Skeletal muscle tissue (tissue), 4 donors: ENCODE data around the gene CRYBG2. TPM values are rescaled to one million over a fixed set of nuclear protein-coding genes. Genes with fewer than 3 reads are reported as not detected.
A peak's percentile ranks its signal among the peaks of the same experiment; 100 is the strongest.
"Not testable (repeated sequence)": the region's sequence is repeated elsewhere in the genome, so short reads cannot be mapped to it uniquely, and the experiment has no call there.

Source experiments
- H3K27ac ChIP-seq: one replicate; pipeline ENCODE4 v1.7.0; 2013; ENCODE audit warnings: mild to moderate bottlenecking, low read depth, low read length, inconsistent platforms
- H3K27me3 ChIP-seq, 3 donors: one replicate each; pipeline ENCODE4 v1.7.0; 2013; ENCODE audit warnings: low read length in 3 of 3; ENCODE audit not compliant: control insufficient read depth in 3 of 3, insufficient read depth in 3 of 3
- H3K36me3 ChIP-seq, 3 donors: one replicate each; pipeline ENCODE4 v1.7.0; 2013; ENCODE audit warnings: low read length in 3 of 3; ENCODE audit not compliant: control insufficient read depth in 3 of 3, insufficient read depth in 3 of 3
- H3K4me1 ChIP-seq, 3 donors: one replicate each; pipeline ENCODE4 v1.7.0; 2013; ENCODE audit warnings: low read length in 3 of 3, mild to moderate bottlenecking in 3 of 3; ENCODE audit not compliant: control insufficient read depth in 3 of 3, insufficient read depth in 3 of 3
- H3K4me3 ChIP-seq, 3 donors: one replicate each; pipeline ENCODE4 v1.7.0; 2013; ENCODE audit warnings: low read length in 3 of 3
- H3K9ac ChIP-seq, 3 donors: one replicate each; pipeline ENCODE4 v1.7.0; 2013; ENCODE audit warnings: low read length in 3 of 3, mild to moderate bottlenecking in 3 of 3, moderate library complexity in 2 of 3, low read depth in 1 of 3
- H3K9me3 ChIP-seq, 3 donors: one replicate each; pipeline ENCODE4 v1.7.0; 2013; ENCODE audit warnings: low read length in 3 of 3; ENCODE audit not compliant: control insufficient read depth in 3 of 3
- total RNA-seq: library from RNA; depleted of rRNA; stranded (reverse); fragments of >200 nt; gene quantifications from one replicate; pipeline ENCODE4 v1.2.3, GENCODE V29; 2014
- donor health status: Osteomylitis.

Gene CRYBG2
- total RNA-seq, 1 donor from 2014 or later: not detected

GRCh38 chr1:26314501-26314900 is 39.4 kb downstream of the CRYBG2 start:
- Histone ChIP-seq H3K27me3 (no peaks in the 10 kb centered on the region), H3K4me1 (peaks cover 0 to 4% (median 3%) of the 10 kb centered on the region in 3 donors), H3K4me3 (no peak overlapping the region), H3K9ac (no peak overlapping the region), H3K27ac (no peak overlapping the region), H3K9me3 (no peaks in the 10 kb centered on the region), H3K36me3 (no peaks in the 10 kb centered on the region)

DNA sequence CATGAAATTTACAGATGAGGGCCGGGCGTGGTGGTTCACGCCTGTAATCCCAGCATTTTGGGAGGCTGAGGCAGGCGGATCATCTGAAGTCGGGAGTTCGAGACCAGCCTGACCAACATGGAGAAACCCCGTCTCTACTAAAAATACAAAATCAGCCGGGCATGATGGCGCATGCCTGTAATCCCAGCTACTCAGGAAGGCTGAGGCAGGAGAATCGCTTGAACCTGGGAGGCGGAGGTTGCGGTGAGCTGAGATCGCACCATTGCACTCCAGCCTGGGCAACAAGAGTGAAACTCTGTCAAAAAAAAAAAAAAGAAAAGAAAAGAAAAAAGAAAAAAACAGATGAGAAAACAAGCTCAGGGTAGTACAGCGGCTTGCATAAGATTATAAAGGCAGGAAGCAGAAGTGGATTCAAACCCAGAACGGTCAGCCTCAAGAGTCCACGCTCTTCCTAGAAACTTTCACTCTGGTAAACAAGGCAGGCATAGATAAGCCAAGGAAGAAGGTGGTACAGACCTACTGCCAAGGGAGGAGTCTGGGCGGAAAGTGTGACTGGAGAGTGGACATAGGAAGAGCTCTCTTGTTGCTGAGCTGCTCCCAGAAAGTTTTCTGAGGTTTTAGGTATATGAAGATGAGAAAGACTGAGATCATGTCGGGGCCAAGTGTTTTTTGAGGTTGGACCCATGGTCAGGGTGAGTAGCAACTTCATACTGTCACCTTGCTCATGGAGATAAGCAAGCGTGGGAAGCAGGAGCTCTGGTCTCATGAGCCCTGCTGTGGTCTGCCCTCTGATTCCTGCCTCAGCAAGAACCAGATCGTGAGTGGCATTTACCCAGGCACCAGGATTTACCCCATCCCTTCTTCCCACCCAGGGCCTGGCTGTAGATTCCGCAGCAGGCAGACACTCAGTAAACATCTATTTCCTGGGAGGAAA is 45.7 kb downstream of the CRYBG2 start:
- not testable (repeated sequence) for H3K36me3 ChIP-seq, H3K27me3 ChIP-seq, H3K4me3 ChIP-seq, H3K9me3 ChIP-seq, H3K9ac ChIP-seq, H3K27ac ChIP-seq
- H3K4me1 ChIP-seq: peaks cover 9 to 12% (median 11%) of the 10 kb centered on the region in 3 donors

DNA sequence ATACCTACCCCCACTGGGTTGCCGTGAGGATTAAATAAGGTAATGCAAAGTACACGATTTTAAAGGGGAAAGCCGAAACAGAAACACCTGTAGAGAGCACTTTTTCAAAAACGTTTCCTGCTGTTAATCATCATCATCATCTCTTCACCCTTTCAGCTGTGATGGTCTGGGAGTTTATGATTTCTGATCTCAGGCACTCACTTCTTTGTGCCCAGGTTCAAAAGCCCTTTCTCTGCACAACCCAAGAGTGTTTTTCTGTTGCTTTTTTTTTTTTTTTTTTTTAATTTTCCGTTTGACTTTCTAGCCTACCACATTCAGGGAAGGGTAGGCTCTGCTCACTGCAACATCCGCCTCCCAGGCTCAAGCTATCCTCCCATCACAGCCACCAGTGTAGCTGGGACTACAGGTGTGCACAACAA is 46.6 kb downstream of the CRYBG2 start:
- no peaks in the 10 kb centered on the region for H3K9me3 ChIP-seq
- no peaks in the 10 kb centered on the region for H3K36me3 ChIP-seq
- peaks cover 12 to 19% (median 13%) of the 10 kb centered on the region in 3 donors for H3K4me1 ChIP-seq
- no peak overlapping the region for H3K27ac ChIP-seq
- H3K4me3 ChIP-seq: no peak overlapping the region
- no peak overlapping the region for H3K9ac ChIP-seq
- H3K27me3 ChIP-seq: no peaks in the 10 kb centered on the region

DNA sequence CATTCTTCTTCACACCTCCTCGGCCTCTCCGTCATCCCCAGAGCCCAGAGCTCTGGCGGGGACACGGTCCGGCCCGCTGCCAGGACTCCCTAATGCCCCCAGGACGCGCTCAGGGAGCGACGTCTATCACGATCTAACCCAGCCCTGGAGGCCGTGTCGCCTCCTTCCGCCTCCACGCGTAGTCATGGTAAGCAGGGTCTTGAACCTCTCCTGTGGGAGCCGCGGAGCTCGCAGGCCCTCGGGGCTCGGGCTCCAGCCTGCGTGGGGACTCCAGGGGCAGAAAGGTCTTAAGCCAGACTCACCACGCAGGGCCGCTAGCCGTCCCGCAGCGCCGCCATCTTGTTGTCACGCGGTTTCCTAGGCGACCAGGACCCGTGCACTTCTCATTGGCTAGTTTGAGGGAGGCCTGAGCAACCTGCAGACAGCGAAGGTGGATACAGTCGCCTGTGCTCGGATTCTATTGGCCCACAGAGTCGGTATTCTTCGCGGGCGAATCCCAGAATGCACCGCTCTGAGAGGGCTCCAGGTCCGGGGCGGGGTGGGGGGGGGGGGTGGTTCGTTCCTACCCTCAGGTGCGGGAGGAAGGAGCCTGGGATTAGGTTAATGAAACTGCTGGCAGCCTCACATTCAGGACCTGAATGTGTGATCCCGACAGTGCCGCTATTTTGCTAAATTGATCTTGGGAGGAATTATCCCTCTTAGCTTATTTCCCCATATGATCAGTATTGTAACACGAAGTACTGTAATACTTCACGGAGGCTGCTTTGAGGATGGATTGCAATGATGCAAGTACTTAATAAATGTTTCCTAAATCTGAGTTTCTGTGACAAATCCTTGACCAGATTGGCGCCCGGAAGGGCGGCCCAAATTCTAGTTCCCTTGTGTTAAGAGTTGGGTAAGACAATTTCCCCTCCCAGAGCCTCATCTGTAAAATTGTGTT is 47.4 kb downstream of the CRYBG2 start, which contains the start of gene UBXN11:
Gene UBXN11, minus strand, starts transcription at position 347 of the 940 bp plus-strand sequence. CDS start 3,753 bp downstream, outside the sequence.
- H3K36me3 ChIP-seq: no peaks in the 10 kb centered on the region
- peak within 1 kb of the TSS; percentile 44 for H3K27ac ChIP-seq
- H3K9me3 ChIP-seq: no peaks in the 10 kb centered on the region
- H3K4me3 ChIP-seq: peak within 1 kb of the TSS; percentile 88 to 96 (median 89)
- H3K4me1 ChIP-seq: peaks cover 12 to 19% (median 13%) of the 10 kb centered on the region in 3 donors
- no peaks in the 10 kb centered on the region for H3K27me3 ChIP-seq
- H3K9ac ChIP-seq: peak within 1 kb of the TSS; percentile 79 to 84 (median 83)

DNA sequence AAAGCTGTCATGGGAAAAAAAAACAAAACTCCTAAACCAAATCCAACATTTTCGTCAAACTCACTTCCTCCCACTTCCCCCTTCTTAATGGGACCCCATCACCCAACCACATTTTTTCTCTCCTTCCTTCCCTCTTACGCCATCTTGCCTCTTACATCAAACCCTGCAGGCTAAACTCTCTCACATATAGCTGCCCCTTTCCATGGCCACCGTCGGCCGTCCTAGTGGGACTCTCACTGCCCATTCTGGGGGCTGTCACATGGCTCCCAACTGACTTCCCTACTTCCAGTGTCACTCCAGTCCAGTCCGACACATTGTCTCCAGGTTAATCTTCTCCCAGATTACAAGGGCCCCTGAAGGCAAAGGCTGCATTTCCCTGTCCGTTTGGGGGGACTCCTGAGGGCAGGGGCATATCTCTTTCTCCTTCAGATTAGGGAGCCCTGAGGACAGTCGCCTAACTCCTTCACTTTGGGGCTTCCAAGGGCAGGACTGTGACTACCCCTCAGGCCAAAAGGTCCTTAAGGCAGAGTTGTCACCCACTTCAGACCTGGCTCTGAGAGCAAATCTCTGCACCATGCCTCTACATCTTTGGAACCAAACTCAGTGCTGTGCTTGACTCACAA is 48.2 kb downstream of the CRYBG2 start:
- Histone ChIP-seq H3K4me3 (peak overlapping the region; percentile 88 to 96 (median 89)), H3K9ac (peak overlapping the region; percentile 79 to 84 (median 83)), H3K27me3 (no peaks in the 10 kb centered on the region), H3K27ac (peak overlapping the region; percentile 44), H3K4me1 (peaks cover 12 to 19% (median 14%) of the 10 kb centered on the region in 3 donors), H3K36me3 (peaks cover 0 to 2% (median 0%) of the 10 kb centered on the region in 3 donors), H3K9me3 (no peaks in the 10 kb centered on the region)

DNA sequence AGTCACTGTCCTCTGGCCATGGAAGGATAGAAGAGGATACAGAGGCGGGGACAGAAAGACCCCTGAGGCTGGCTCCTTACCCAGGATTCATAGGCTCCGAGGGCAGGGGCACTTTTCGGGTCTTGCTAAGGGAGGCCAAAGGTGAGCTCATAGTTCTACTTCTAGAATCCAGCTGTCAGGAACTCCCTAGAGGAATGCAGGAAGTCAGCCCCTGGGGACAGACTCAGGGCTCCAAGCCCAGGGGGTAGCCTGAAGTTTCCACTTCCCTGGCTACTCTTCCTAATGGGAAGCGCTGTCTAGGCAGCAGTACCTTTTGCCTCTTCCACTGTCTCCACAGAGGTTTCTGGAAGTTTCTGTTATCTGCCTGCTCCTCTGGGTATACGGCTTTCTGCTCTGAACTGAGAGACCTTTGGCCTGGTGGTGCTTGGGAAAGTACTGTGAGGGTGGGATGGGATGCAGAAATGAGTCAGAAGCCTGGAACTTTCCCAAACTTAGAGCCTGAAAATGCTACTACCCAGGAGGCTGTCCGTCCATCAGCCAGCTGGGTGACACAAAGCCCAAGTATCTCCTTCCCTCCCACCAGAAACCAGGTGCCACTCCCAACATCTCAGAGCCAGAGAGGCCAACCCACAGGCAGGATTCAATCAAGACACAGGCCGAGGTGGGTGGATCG is 51.1 kb downstream of the CRYBG2 start:
- Histone ChIP-seq H3K4me1 (peaks cover 12 to 19% (median 17%) of the 10 kb centered on the region in 3 donors), H3K9me3 (no peaks in the 10 kb centered on the region), H3K9ac (peak overlapping the region in 2 of 3 donors; percentile 10 to 25), H3K27me3 (no peaks in the 10 kb centered on the region), H3K4me3 (no peak overlapping the region), H3K36me3 (peaks cover 0 to 2% (median 0%) of the 10 kb centered on the region in 3 donors), H3K27ac (peak overlapping the region; percentile 19)

DNA sequence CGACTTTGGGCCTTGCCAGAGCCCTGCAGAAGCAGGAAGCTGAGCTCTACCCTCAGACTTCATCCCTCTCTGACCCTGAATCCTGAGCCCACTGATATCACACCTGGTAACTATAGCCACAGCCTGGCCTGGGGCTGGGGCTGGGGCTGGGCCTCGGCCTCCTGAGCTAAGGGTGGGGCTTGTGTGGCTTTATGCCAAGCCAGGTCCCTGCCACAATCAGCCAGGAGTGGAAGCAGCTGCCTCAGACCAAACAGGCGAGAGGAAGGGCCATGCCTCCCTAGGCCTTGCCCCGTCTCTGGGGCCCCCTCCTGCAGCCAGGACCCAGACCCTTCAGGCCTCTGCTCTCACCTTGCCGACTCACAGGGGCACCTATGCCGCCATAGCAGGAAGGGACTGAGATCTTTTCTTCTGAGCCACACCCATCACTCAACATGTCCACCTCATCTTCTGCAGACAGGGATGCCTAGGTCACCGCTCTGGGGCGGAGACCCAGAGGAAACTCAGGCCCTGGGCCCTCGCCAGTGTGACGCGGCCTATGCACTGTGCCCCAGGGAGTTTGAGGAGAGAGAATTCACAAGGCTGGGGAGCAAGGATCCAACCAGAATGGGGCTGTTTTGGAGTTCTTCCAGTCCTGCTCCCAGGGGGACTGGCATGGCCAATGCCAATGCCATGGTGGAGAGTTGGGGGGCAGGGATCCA is 53.2 kb downstream of the CRYBG2 start:
- Histone ChIP-seq H3K9me3 (no peaks in the 10 kb centered on the region), H3K4me1 (peaks cover 3 to 11% (median 11%) of the 10 kb centered on the region in 3 donors), H3K36me3 (peaks cover 0 to 2% (median 0%) of the 10 kb centered on the region in 3 donors), H3K4me3 (no peak overlapping the region), H3K27ac (no peak overlapping the region), H3K27me3 (no peaks in the 10 kb centered on the region), H3K9ac (no peak overlapping the region)

DNA sequence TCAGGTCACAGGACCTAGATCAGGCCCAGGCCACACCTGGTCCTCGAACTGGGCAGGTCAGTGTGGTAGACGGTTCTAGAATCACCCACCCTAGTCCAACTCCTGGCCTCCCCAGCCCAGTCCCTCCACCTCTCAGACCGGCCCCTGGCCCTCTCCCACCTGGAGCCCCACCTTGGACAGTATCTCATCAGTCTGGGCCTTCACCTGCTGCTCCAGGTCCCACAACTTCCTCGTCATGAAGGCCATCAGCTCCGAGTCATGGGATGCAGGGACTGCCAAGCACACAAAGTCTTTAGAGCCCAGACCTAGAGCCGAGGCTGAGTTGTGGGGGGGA is 56.2 kb downstream of the CRYBG2 start:
- Histone ChIP-seq H3K27me3 (no peaks in the 10 kb centered on the region), H3K4me3 (no peak overlapping the region), H3K27ac (no peak overlapping the region), H3K9ac (no peak overlapping the region), H3K36me3 (peaks cover 0 to 2% (median 0%) of the 10 kb centered on the region in 3 donors), H3K9me3 (no peaks in the 10 kb centered on the region), H3K4me1 (peaks cover 0 to 4% (median 3%) of the 10 kb centered on the region in 3 donors)
